ENCODE measurements around the gene STAM.

The STAM gene

GRCh38 chr10:17758200-17758599 lies 114.2 kb downstream of the STAM start:
- peak; percentile 32 for DNase-seq (ENCODE audit: low read depth)
- no peak overlapping the region for H3K4me3 ChIP-seq (replicated peaks; ENCODE audit: low read depth, low read length)
- TF ChIP-seq CTCF (IDR thresholded peaks at IDR 0.05; ENCODE audit: low read length, missing control alignments) = no peak

- no peak for TF ChIP-seq CTCF (IDR thresholded peaks at IDR 0.05; ENCODE audit: low read length, missing control alignments)
- no peak for DNase-seq (ENCODE audit: low read depth)
Measured at GRCh38 chr10:17758896-17759295, 114.9 kb downstream of the STAM start.

GRCh38 chr10:17764142-17764541 lies 120.2 kb downstream of the STAM start:
- no peak for DNase-seq (ENCODE audit: low read depth)

More at GRCh38 chr10:17758896-17759295, 114.9 kb downstream of the STAM start:
- no peak overlapping the region for H3K4me3 ChIP-seq (replicated peaks; ENCODE audit: low read depth, low read length)

GRCh38 chr10:17765602-17766001 lies 121.7 kb downstream of the STAM start:
- no peak for TF ChIP-seq CTCF (IDR thresholded peaks at IDR 0.05; ENCODE audit: low read length, missing control alignments)

More at GRCh38 chr10:17764142-17764541, 120.2 kb downstream of the STAM start:
- no peak overlapping the region for H3K4me3 ChIP-seq (replicated peaks; ENCODE audit: low read depth, low read length)
- TF ChIP-seq CTCF (IDR thresholded peaks at IDR 0.05; ENCODE audit: low read length, missing control alignments) = no peak

More at GRCh38 chr10:17765602-17766001, 121.7 kb downstream of the STAM start:
- no peak for DNase-seq (ENCODE audit: low read depth)
- no peak overlapping the region for H3K4me3 ChIP-seq (replicated peaks; ENCODE audit: low read depth, low read length)
